ENCODE data around the gene CDK6. TPM values are rescaled to one million over a fixed set of nuclear protein-coding genes. Genes with fewer than 3 reads are reported as not detected.

CDK6 gene
- total RNA-seq, 1 experiment from 2014 or later = 10.5 TPM

DNA sequence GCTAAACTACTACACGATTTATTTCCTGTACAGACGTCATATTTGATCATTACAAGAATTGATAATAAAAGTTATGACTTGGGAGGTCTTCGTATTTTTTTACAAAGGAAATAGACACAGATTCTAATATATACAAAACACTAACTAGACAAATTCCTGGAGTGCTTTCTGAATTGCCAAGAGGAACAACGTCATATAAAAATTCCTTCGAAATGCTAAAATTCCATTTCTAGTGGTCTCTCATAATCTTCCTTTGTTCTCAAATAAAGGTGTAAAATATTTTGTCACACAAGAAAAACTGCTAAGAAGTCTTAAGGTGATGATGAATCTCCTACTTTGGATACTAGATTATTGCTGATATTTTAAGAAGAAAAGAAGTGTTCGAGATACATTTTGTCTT, 85.4 kb downstream of the CDK6 start:
- Histone ChIP-seq H3K36me3 (ENCODE audit: insufficient read depth, low read length, poor library complexity, severe bottlenecking) (no peaks in the 10 kb centered on the region), H3K27ac (ENCODE audit: low read depth, low read length, poor library complexity, severe bottlenecking) (no peak overlapping the region), H3K9me3 (ENCODE audit: low read depth, low read length, poor library complexity, severe bottlenecking) (no peaks in the 10 kb centered on the region), H3K4me1 (ENCODE audit: insufficient read depth, low read length, poor library complexity, severe bottlenecking) (peaks cover 7% of the 10 kb centered on the region), H3K4me3 (ENCODE audit: low read depth, low read length, poor library complexity, severe bottlenecking) (no peak overlapping the region), H3K27me3 (replicated peaks; ENCODE audit: insufficient read depth, low read depth, low read length, poor library complexity) (no peaks in the 10 kb centered on the region)
- TF ChIP-seq EZH2 (IDR thresholded peaks at IDR 0.05; ENCODE audit: borderline replicate concordance, low read depth, low read length, poor library complexity, severe bottlenecking) (no peak), CTCF (conservative IDR thresholded peaks at IDR 0.05; ENCODE audit: low read depth, low read length) (no peak)
- CTCF ChIA-PET = no interaction called here
- intact Hi-C loops (cut with micrococcal nuclease; ENCODE audit: unreplicated experiment) = no loop called here
- no TSS peak for BruUV-seq (replicated peaks)
- POLR2A ChIA-PET (ENCODE audit: low non-redundant PET) = no interaction called here
- DNase-seq (ENCODE audit: low spot score) = no peak

DNA sequence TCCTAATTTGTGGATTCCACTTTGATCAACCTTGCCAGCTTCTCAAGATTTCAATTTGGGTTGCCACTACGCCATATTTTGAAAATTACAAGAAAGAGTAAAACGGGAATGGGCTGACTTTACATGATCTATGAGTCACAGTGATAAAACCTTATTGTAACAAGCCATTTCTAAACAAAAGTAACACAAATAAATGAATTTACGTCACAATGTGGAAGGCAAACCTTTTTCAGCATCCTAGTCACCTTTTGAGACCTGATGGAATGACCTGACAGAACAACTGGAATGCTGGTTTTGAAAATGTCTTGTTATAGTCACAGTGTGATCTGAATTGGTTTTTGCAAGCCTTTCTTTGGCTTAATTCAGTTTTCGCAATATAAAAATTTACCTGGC, 85.9 kb downstream of the CDK6 start:
- no TSS peak for BruUV-seq (replicated peaks)
- no peaks in the 10 kb centered on the region for H3K9me3 ChIP-seq (ENCODE audit: low read depth, low read length, poor library complexity, severe bottlenecking)
- no peak overlapping the region for H3K27ac ChIP-seq (ENCODE audit: low read depth, low read length, poor library complexity, severe bottlenecking)
- peaks cover 7% of the 10 kb centered on the region for H3K4me1 ChIP-seq (ENCODE audit: insufficient read depth, low read length, poor library complexity, severe bottlenecking)
- TF ChIP-seq CTCF (conservative IDR thresholded peaks at IDR 0.05; ENCODE audit: low read depth, low read length) = no peak
- TF ChIP-seq EZH2 (IDR thresholded peaks at IDR 0.05; ENCODE audit: borderline replicate concordance, low read depth, low read length, poor library complexity, severe bottlenecking) = no peak
- ChIA-PET POLR2A (ENCODE audit: low non-redundant PET) (no interaction called here), CTCF (no interaction called here)
- DNase-seq (ENCODE audit: low spot score) = no peak
- H3K27me3 ChIP-seq (replicated peaks; ENCODE audit: insufficient read depth, low read depth, low read length, poor library complexity) = no peaks in the 10 kb centered on the region
- no peaks in the 10 kb centered on the region for H3K36me3 ChIP-seq (ENCODE audit: insufficient read depth, low read length, poor library complexity, severe bottlenecking)
- no peak overlapping the region for H3K4me3 ChIP-seq (ENCODE audit: low read depth, low read length, poor library complexity, severe bottlenecking)
- intact Hi-C loops (cut with micrococcal nuclease; ENCODE audit: unreplicated experiment) = no loop called here

- DNase-seq (ENCODE audit: low spot score) = no peak
- Histone ChIP-seq H3K27ac (ENCODE audit: low read depth, low read length, poor library complexity, severe bottlenecking) (no peak overlapping the region), H3K4me1 (ENCODE audit: insufficient read depth, low read length, poor library complexity, severe bottlenecking) (peaks cover 6% of the 10 kb centered on the region), H3K4me3 (ENCODE audit: low read depth, low read length, poor library complexity, severe bottlenecking) (no peak overlapping the region), H3K27me3 (replicated peaks; ENCODE audit: insufficient read depth, low read depth, low read length, poor library complexity) (no peaks in the 10 kb centered on the region), H3K36me3 (ENCODE audit: insufficient read depth, low read length, poor library complexity, severe bottlenecking) (no peaks in the 10 kb centered on the region), H3K9me3 (ENCODE audit: low read depth, low read length, poor library complexity, severe bottlenecking) (no peaks in the 10 kb centered on the region)
- intact Hi-C loops (cut with micrococcal nuclease; ENCODE audit: unreplicated experiment) = no loop called here
- POLR2A ChIA-PET (ENCODE audit: low non-redundant PET) = no interaction called here
- no TSS peak for BruUV-seq (replicated peaks)
- CTCF ChIA-PET = no interaction called here
- TF ChIP-seq EZH2 (IDR thresholded peaks at IDR 0.05; ENCODE audit: borderline replicate concordance, low read depth, low read length, poor library complexity, severe bottlenecking) (no peak), CTCF (conservative IDR thresholded peaks at IDR 0.05; ENCODE audit: low read depth, low read length) (no peak)
These were observed 86.4 kb downstream of the CDK6 start for GRCh38 chr7:92749832-92750446.

All from A673 (cell line).